GM19351 (cell line): ENCODE measurements around the gene TAS2R46.
"Not testable (repeated sequence)": the region's sequence is repeated elsewhere in the genome, so short reads cannot be mapped to it uniquely, and the experiment has no call there.

Experiments used
- ATAC-seq: cut with Tn5 transposase; IDR thresholded peaks from one replicate; pipeline ENCODE4 v1.9.1; 2021; ENCODE audit warnings: mild to moderate bottlenecking, moderate library complexity; ENCODE audit not compliant: unreplicated experiment

TAS2R46 gene, protein sequence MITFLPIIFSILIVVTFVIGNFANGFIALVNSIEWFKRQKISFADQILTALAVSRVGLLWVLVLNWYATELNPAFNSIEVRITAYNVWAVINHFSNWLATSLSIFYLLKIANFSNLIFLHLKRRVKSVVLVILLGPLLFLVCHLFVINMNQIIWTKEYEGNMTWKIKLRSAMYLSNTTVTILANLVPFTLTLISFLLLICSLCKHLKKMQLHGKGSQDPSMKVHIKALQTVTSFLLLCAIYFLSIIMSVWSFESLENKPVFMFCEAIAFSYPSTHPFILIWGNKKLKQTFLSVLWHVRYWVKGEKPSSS

DNA sequence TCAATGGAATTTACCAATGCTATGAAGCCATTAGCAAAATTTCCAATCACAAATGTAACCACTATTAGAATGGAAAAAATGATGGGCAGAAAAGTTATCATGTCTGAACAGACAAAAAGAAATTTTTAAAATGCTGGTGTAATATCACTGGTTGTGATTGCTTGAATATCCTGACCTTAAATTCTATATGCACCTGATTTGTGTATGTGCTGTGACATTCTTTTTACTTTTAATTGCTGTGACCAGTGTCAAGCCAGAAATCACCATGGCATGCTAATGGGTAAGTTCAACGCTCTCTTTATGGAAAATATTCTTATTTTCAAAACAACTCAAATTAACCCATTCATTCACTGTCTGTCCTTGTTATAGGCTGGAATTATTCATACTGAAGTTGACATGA lies at the start of gene TAS2R46:
Gene TAS2R46 (minus strand): TSS at position 101 of the 400 bp plus-strand sequence. CDS start 0 bp downstream, at position 101.
- ATAC-seq = not testable (repeated sequence)

DNA sequence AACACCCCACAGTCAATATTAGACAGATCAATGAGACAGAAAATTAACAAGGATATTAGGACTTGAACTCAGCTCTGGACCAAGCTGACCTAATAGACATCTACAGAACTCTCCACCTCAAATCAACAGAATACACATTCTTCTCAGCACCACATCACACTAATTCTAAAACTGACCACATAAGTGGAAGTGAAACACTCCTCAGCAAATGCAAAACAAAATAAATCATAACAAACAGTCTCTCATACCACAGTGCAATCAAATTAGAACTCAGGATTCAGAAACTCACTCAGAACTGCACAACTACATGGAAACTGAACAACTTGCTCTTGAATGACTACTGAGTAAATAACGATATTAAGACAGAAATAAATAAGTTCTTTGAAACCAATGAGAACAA lies 49.1 kb upstream of the TAS2R46 start:
- not testable (repeated sequence) for ATAC-seq

DNA sequence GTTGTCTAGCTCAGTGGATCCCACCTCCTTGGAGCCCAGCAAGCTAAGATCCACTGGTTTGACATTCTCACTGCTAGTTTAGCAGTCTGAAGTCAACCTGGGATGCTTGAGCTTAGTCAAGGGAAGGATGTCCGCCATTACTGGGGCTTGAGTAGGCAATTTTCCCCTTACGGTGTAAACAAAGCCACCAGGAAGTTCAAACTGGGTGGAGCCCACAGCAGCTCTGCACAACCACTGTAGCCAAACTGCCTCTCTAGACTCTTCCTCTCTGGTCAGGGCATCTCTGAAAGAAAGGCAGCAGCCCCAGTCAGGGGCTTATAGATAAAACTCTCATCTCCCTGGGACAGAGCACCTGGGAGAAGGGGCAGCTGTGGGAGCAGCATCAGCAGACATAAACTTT lies 46.8 kb upstream of the TAS2R46 start:
- ATAC-seq = no peak

DNA sequence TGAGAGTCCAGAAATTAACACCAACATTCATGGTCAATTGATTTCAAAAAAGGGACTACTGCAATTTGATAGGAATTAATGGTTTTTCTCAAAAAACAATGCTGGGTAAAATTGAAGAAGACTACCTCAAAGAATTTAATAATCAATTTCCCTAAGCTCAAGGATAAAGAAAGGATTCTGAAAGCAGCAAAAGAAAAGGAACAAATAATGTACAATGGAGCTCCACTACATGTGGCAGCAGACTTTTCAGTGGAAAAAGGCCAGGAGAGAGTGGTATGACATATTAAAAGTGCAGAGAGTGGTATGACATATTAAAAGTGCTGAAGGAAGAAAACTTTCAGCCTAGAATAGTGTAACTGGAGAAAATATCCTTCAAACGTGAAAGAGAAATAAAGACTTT lies 45.6 kb upstream of the TAS2R46 start:
- ATAC-seq = no peak

DNA sequence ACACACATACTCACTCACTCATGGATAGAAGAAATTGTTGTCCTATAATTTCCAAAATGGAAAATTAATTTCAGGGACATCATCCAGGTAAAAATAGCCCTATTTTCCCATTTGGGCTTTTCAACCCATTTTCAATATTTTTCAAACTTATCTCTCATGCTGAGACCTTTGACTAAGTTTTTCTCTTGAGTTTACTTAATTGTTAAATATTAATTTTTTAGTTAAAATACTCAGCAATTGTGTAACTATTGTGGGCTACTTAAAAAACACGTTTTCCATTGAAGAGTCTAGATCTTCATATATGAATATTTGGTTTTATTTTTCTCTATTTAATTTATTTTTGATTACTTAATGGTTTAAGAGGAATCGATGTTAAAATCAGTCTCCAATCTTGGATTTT lies 44.2 kb upstream of the TAS2R46 start:
- ATAC-seq = no peak

DNA sequence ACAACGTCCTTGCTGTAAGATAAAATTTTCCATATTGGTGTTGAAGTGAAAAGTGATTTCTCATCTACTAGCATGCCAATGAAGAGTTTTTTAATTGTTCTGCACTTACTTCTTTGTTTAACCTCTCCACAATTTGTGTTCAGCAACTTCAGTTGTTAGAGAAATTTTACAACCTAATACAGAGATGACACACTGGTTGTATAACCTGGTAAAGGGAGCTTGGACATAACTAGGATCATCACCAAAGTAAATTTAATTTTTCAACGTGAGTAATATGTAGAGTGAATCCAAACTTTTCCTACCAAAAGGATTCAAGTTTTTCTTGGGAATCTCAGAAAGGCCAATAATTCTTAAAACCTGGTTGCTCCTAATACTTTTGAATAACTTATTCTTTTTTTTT lies 43.5 kb upstream of the TAS2R46 start:
- ATAC-seq = no peak

DNA sequence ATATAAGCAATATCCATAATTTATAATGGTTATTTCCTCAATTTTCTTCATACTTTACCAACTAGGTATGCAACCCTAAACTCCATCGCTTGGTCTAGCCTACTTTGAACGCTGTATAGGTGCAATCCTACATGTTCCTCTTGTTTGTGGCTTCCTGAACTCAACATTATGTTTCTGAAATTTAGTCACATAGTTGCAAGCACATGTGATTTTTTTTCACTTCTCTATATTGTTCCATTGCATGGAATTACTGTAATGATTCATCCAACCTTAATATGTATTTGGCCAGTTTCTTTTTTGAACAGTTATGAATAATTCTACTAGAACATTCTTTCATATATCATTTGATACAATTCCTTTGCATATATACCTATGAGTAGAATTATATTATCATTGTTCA lies 32.8 kb upstream of the TAS2R46 start:
- not testable (repeated sequence) for ATAC-seq

DNA sequence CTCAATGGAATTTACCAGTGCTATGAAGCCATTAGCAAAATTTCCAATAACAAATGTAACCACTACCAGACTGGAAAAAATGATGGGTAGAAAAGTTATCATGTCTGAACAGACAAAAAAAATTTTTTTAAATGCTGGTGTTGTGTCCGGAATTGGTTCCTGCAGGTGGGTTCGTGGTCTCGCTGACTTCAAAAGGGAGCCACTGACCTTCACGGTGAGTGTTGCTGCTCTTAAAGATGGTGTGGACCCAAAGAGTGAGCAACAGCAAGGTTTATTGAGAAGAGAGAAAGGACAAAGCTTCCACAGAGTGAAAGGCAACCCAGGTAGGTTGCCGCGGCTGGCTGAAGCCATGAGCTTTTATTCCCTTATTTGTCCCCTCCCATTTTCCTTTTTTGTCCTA lies 30.0 kb upstream of the TAS2R46 start, which contains the start of gene TAS2R43:
Gene TAS2R43 (minus strand): TSS at position 186 of the 400 bp plus-strand sequence. CDS start 84 bp downstream, at position 102.
- ATAC-seq = no peak

DNA sequence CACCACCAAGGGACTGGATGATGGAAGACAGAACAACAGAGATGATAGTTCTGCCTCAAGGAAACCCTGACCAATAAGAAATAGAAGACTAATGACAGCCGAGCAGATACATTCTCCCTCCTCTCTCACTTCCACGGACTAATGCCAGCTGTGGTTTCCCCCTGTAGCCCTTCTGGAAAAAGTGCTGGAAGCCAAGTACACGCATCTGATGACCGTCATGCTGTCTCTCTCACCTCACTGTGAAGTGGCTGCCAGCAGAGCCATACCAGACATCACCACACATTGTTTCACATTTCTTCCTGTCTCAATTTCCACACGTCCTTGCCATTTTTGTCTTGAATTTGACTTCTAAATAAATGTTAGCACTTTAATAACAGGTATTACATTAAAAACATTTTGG lies 27.2 kb upstream of the TAS2R46 start:
- ATAC-seq = no peak

DNA sequence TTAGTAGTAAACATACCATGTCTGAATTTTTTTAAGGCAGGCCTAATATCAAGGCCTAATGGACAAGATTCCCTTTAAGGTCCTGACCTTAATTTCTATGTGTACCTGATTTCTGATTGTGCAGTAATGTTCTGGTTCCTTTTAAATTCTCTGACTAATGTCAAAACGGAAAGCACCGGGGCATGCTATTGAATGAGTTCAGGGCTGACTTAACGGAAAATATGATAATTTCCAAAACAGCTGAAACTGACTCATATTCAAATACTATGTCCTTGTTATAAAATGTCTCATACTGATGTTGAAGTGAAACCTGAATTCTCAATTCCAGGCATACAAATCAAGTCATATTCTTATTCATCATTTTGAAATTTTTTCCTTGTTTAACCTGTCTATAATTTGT lies 23.3 kb upstream of the TAS2R46 start:
- no peak for ATAC-seq

DNA sequence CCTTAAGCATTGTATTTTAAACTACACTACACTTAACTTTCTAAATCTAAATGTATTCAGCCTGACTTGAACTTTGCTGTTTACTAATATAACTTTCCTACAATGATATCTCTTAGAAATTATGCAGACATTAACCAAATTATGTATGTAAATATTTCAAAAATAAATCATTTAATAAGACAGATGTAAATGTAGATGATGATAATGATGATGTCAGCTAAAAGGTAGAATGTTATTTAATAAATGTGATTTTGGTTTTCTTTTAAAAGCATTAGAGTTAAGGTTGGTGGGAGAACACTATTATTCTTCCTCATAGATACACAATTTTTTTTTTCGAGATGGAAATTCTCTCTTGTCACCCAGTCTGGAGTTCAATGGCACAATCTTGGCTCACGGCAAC lies 19.9 kb upstream of the TAS2R46 start:
- no peak for ATAC-seq

DNA sequence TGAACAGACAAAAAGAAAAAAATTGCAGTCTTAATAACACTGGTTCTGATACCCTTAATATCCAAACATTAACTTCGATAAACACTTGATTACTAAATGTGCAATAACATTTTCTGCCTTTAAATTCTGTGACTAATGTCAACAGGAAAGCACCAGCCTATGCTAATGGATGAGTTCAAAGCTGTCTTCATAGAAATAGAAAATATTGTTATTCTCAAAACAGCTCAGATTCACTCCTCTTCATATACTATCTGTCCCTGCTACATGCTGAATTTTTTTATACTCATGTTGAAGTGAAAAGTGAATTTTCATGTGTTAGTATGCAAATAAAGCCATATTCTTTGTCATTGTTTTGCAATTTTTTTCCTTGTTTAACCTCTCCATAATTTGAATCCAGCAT lies 16.2 kb upstream of the TAS2R46 start:
- no peak for ATAC-seq

DNA sequence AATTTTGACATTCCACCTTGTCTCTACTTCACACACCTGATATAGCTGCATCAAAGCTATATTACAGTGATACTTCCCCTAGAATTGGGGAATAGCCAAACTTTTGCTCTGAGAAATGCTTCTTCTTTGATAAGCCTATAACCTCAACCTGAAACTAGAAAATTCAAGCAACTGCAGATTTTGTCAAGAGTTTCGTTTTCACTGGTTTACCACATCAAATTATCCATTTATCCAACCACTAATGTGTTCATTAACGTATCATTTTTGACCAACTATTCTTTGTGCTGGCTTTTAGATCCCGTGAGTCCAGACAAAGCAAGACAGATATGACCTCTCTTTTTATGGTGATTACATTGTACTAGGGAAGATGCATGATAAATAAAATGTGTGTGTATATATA lies 13.5 kb upstream of the TAS2R46 start:
- ATAC-seq = no peak

DNA sequence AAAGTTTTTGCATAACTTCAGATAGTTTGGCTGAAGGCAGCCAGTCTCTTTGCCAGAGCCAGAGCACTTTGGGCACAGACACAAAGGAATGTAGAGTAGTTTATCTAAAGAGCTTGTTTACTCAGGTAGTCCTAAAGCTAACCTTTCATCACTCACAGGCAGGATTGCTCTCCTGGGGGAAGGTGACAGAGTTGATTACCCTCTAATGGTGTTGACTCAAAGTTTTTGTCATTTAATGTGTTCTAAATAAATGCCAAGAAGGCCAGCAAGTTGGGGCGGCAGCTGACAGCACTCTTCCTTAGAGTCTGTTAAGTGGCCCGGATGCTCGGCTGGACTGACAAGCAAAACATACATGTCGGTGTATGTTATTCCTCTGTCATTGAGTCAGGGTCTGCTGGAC lies 9.3 kb upstream of the TAS2R46 start:
- no peak for ATAC-seq

DNA sequence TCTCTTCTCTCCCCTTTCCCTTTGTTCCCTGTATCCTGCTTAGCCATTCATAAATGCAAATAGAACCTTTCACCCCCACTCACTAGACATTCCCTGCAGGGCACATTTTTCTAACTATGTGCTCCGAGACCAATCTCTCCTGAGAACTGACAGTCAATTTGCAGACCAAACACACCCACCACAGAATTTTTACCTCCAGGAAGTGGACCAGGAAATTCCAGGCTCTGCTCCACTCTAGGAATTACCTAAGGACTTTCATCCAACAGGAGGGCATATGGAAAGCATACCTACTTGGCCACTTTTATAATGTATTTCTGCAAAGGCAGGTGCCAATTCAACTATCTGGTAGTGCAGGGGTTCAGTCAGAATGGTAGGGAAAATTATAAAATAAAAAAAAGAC lies 8.9 kb upstream of the TAS2R46 start:
- ATAC-seq = no peak

DNA sequence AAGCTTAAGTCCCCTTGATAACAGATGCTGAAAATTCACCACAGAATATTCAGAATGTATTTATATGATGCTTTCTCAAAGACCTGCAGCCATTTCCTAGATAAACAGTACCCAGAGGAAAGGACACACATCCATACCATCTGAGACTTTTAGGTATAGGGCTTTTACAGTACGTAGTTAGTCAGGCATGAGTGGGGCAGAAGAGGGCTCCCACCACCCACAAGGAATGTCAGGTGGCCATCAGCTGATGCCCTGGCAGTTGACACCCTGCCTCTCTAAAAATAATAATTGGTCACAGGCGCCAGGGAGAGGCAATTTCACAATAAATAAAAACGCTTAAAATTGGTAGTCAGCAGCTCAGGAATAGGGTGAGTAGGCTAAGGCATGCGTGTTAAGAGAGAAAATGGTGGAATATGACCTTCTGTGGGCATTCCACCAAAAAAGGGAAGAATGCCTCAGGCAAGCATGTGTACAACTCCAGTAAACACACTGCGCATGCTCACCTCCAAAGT lies 7.8 kb upstream of the TAS2R46 start:
- no peak for ATAC-seq

DNA sequence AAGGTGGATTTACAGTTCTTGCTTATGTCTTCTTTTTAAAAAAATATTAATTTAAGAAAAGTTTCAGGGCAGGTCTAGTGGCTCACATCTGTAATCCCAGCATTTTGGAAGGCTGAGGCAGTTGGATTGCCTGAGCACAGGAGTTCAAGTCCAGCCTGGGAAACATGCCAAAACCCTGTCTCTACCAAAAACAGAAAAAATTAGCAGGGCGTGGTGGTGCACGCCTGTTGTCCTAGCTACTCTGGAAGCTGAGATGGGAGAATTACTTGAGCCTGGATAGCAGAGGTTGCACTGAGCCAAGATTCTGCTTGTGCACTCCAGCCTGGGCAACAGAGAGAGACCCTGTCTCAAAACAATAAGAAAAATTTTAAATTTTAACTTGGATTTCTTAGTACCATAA lies 5.4 kb upstream of the TAS2R46 start:
- ATAC-seq = no peak

DNA sequence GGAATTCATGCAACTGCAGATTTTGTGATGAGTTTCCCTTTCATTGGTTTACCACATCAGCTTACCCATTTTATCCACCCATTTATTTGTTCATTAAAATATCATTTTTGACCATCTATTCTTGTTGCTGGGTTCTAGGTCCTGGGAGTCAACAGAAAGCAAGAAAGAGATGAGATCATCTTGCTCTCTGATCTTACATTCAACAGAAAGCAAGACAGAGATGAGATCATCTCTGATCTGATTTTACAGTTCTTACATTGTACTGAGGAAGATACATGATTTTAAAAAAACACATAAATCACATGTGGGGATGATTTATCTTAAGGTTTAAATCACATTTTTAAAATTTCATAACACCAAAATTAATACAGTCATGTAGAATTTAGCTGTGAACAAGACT lies 2.3 kb downstream of the TAS2R46 start:
- no peak for ATAC-seq

DNA sequence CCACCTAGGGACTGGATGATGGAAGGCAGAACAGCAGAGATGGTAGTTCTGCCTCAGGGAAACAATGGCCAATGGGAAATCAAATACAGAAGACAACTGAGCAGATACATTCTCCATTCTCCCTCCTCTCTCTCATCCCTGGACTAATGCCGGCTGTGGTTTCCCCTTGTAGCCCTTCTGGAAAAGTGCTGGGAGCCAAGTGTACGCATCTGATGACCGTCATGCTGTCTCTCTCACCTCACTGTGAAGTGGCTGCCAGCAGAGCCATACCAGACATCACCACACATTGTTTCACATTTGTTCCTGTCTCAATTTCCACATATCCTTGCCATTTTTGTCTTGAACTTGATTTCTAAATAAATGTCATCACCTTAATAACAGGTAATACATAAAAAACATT lies 3.1 kb downstream of the TAS2R46 start:
- ATAC-seq = no peak

DNA sequence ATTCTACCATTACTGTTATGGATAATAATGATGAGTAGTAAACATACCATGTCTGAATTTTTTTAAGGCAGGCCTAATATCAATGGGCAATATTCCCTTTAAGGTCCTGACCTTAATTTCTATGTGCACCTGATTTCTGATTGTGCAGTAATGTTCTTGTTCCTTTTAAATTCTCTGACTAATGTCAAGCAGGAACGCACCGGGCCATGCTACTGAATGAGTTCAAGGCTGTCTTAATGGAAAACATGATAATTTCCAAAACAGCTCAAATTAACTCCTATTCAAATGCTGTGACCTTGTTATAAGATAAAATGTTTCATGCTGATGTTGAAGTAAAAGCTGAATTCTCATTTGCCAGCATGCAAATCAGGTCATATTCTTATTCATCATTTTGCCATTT lies 6.8 kb downstream of the TAS2R46 start:
- no peak for ATAC-seq

DNA sequence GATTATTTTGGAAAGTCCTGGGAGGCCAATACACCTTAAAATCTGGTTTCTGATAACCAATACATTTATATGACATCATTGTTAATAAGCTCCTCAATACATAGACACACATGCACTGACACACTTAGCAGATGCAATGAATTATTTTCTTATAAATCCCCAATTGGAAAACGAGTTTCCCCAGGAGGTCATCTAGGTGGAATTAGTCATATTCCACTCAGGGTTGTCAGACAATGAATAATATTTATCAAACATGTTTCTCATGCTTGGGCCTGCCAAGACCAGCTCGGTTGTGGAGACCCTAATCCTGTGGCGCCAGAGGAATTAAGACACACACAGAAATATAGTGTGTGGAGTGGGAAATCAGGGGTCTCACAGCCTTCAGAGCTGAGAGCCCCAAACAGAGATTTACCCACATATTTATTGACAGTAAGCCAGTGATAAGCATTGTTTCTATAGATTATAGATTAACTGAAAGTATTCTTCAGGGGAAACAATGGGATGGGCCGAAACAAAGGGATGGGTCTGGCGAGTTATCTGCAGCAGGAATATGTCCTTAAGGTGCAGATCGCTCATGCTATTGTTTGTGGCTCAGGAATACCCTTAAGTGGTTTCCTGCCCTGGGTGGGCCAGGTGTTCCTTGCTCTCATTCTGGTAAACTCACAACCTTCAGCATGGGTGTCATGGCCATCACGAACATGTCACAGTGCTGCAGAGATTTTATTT lies 12.1 kb downstream of the TAS2R46 start:
- not testable (repeated sequence) for ATAC-seq

DNA sequence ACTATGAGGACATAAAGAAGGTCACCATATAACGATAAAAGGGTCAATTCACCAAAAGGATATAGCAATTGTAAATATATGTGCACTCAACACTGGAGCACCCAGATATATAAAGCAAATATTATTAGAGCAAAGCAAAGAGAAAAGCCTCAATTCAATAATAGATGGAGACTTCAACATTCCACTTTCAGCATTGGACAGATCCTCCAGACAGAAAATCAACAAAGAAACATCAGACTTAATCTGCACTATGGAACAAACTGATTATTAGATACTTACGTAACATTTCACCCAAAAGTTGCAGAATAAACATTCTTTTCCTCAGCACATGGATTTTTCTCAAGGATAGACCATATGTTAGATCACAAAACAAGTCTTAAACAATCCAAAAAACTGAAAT lies 20.7 kb downstream of the TAS2R46 start:
- ATAC-seq = not testable (repeated sequence)
